ENCODE data around the gene DNAJB12.

- peak; percentile 91 for TF ChIP-seq RBBP5 (conservative IDR thresholded peaks at IDR 0.05)
- TF ChIP-seq POLR2A (IDR thresholded peaks at IDR 0.05; ENCODE audit: low read depth, low read length) = peak; percentile 95
- TF ChIP-seq BMI1 (IDR thresholded peaks at IDR 0.05; ENCODE audit: borderline replicate concordance) = no peak
- TF ChIP-seq CREB1 (IDR thresholded peaks at IDR 0.05; ENCODE audit: low read depth) = peak; percentile 100
- 0 out of 2 replicates have a peak, but pooled peaks have one; percentile 45 for TF ChIP-seq CBX5 (IDR thresholded peaks at IDR 0.05; ENCODE audit: low read depth)
- peak; percentile 30; the same call in 1 of the 2 replicates for TF ChIP-seq TCF12 (IDR thresholded peaks at IDR 0.05; ENCODE audit: low read depth, low read length)
- TF ChIP-seq RAD21 (IDR thresholded peaks at IDR 0.05; ENCODE audit: insufficient read depth, low read depth, low read length) = no peak
- 0 out of 2 replicates have a peak, but pooled peaks have one; percentile 43 for TF ChIP-seq DPF2 (IDR thresholded peaks at IDR 0.05)
- 0 out of 2 replicates have a peak, but pooled peaks have one; percentile 35 for TF ChIP-seq ZBTB33 (IDR thresholded peaks at IDR 0.05)
- peak; percentile 99 for TF ChIP-seq NBN (IDR thresholded peaks at IDR 0.05)
- TF ChIP-seq NFIC (IDR thresholded peaks at IDR 0.05; ENCODE audit: low read depth, low read length) = peak; percentile 67; the same call in 1 of the 2 replicates
Observed at GRCh38 chr10:72354356-72355213, at the start of gene DNAJB12.

Measured in GM12878 (cell line).